Coronary artery (tissue), 2 donors: Measurements from ENCODE around the gene TTYH2.

ENCODE experiments used
- DNase-seq: peaks from one replicate; pipeline ENCODE4 v3.0.0-alpha.2; 2017; ENCODE audit warnings: low spot score
- H3K27ac ChIP-seq, 2 donors: fragments of 200-600 bp; sonication (generic); one replicate each; pipeline ENCODE4 v1.5.1; 2016 to 2019
- H3K4me3 ChIP-seq: fragments of 200-600 bp; sonication (generic); 2 replicates; pipeline ENCODE4 v1.5.1; 2016; ENCODE audit warnings: mild to moderate bottlenecking, moderate library complexity
- CTCF ChIP-seq: fragments of 200-600 bp; sonication (generic); IDR thresholded peaks from one replicate; pipeline ENCODE4 v1.5.1; 2019; ENCODE audit warnings: antibody characterized with exemption

Gene TTYH2

GRCh38 chr17:74235911-74236371 lies 22.6 kb downstream of the TTYH2 start:
- H3K4me3 ChIP-seq, result no peak overlapping the region
- H3K27ac ChIP-seq, result no peak overlapping the region
- DNase-seq, result no peak
- no peak for TF ChIP-seq CTCF

- Histone ChIP-seq H3K4me3 (no peak overlapping the region), H3K27ac (no peak overlapping the region)
- DNase-seq, result no peak
- TF ChIP-seq CTCF, result no peak
These were observed 23.9 kb downstream of the TTYH2 start for GRCh38 chr17:74237321-74237720.

GRCh38 chr17:74239172-74239571 lies 25.8 kb downstream of the TTYH2 start:
- Histone ChIP-seq H3K27ac (no peak overlapping the region), H3K4me3 (no peak overlapping the region)
- no peak for TF ChIP-seq CTCF
- no peak for DNase-seq

GRCh38 chr17:74240618-74241205 lies 27.3 kb downstream of the TTYH2 start:
- Histone ChIP-seq H3K27ac (peak overlapping the region in 1 of 2 donors; percentile 31), H3K4me3 (no peak overlapping the region)
- DNase-seq, result no peak
- no peak for TF ChIP-seq CTCF

- no peak for DNase-seq
- no peak for TF ChIP-seq CTCF
- peak overlapping the region in 1 of 2 donors; percentile 31 for H3K27ac ChIP-seq
- no peak overlapping the region for H3K4me3 ChIP-seq
These were observed 28.1 kb downstream of the TTYH2 start for GRCh38 chr17:74241431-74241830.

- no peak for DNase-seq
- Histone ChIP-seq H3K4me3 (no peak overlapping the region), H3K27ac (no peak overlapping the region)
- TF ChIP-seq CTCF, result no peak
These were observed 28.5 kb downstream of the TTYH2 start for GRCh38 chr17:74241847-74242246.

- H3K4me3 ChIP-seq, result no peak overlapping the region
- no peak overlapping the region for H3K27ac ChIP-seq
- no peak for TF ChIP-seq CTCF
- no peak for DNase-seq
These were observed 29.8 kb downstream of the TTYH2 start for GRCh38 chr17:74243013-74243755.
